ENCODE data around the gene ZFYVE16.
"Not testable (repeated sequence)": the region's sequence is repeated elsewhere in the genome, so short reads cannot be mapped to it uniquely, and the experiment has no call there.

ZFYVE16 gene

GRCh38 chr5:80487829-80488721 lies 80.2 kb downstream of the ZFYVE16 start, which contains the start of gene FAM151B:
FAM151B (plus strand) TSS chr5:80488100; CDS start chr5:80488124, 24 bp downstream.
- peak; percentile 93 for DNase-seq (ENCODE audit: low spot score)

GRCh38 chr5:80491296-80491695 lies 83.4 kb downstream of the ZFYVE16 start:
- no peak for DNase-seq (ENCODE audit: low spot score)

DNA sequence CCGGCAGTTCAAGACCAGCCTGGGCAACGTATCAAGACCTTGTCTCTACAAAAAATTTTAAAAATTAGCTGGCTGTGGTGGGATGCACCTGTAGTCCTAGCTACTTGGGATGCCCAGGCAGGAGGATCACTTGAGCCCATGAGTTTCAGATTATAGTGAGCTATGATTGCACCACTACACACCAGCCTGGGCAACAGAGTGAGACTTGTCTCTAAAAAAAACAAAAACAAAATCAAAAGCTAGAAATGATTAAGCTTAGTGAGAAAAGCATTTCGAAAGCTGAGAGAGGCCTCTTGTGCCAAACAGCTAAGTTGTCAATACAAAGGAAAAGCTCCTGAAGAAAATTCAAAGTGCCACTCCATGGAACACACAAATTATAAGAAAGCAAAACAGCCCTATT lies 84.9 kb downstream of the ZFYVE16 start:
- DNase-seq (ENCODE audit: low spot score): no peak

GRCh38 chr5:80493443-80493842 lies 85.6 kb downstream of the ZFYVE16 start:
- not testable (repeated sequence) for DNase-seq (ENCODE audit: low spot score)

- DNase-seq (ENCODE audit: low spot score): no peak
Observed at GRCh38 chr5:80495891-80496290, 88.0 kb downstream of the ZFYVE16 start.

GRCh38 chr5:80502800-80503199 lies 94.9 kb downstream of the ZFYVE16 start:
- no peak for DNase-seq (ENCODE audit: low spot score)

GRCh38 chr5:80503641-80504040 lies 95.8 kb downstream of the ZFYVE16 start:
- DNase-seq (ENCODE audit: low spot score): no peak

- no peak for DNase-seq (ENCODE audit: low spot score)
Observed at GRCh38 chr5:80504833-80505232, 97.0 kb downstream of the ZFYVE16 start.

DNA sequence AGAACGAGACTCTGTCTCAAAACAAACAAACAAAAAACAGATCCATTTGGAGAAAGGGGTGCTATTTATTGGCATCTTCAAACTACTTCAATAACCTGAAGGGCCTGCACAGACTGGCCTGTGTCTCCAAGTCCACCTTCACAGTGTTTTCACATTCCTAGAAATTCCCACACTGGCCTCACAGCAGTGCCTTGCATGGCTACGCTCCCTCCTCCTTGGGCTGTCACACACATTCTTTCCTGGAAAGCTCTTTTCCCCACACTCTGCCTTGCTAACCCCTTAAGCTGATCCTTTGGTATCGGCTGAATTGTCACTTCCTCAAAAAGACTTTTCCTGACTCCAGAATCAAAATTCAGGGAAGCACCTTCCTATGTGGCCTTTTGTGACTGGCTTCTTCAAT lies 99.8 kb downstream of the ZFYVE16 start:
- no peak for DNase-seq (ENCODE audit: low spot score)

- DNase-seq (ENCODE audit: low spot score): no peak
Observed at GRCh38 chr5:80508844-80509243, 101.0 kb downstream of the ZFYVE16 start.

DNA sequence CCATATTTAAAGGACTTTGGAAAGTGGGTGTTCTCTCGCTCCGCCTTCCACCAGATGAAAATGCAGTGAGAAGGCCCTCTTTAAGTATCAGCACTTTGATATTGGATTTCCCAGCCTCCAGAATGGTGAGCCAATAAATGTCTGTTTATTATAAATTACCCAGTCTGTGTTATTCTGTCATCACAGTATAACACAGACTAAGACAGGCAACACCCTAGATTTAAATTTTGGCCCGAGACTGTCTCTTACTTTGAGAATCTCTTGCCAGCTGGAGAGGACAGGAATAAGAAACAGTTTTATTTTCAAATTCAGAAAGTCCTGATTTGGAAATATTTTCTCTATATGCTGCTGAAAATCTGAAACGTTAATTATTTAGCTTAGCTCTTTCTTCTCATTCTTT lies 101.5 kb downstream of the ZFYVE16 start:
- DNase-seq (ENCODE audit: low spot score): no peak

DNA sequence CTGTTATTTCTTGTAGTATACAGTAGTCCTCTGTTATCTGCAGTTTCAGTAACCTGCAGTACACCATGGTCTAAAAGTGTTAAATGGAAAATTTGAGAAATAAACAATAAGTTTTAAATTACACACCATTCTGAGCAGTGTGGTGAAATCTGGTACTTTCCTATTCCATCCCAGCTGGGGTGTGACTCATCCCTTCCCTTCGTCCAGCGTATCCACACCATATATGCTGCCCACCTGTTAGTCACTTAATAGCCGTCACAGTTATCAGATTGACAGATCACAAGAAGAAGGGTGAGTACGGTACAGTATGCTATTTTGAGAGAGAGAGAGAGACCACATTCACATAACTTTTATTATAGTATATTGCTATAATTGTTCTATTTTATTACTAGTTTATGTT lies 109.0 kb downstream of the ZFYVE16 start:
- no peak for DNase-seq (ENCODE audit: low spot score)

Measured in cerebellar cortex (tissue), 1 donor.